Nephron progenitor cell (in vitro differentiated cells): ENCODE measurements around the gene FIZ1.

Experiments
- DNase-seq: peaks from one replicate; pipeline ENCODE4 v3.0.0; 2021
- H3K27ac Mint-ChIP-seq: 2 replicates; pipeline ENCODE4 v1.8.0; 2021; ENCODE audit warnings: mild to moderate bottlenecking, moderate library complexity, mixed read lengths
- H3K27me3 Mint-ChIP-seq: 2 replicates; pipeline ENCODE4 v1.8.0; 2021; ENCODE audit warnings: mild to moderate bottlenecking, low read depth, mixed read lengths; ENCODE audit not compliant: poor library complexity
- H3K36me3 Mint-ChIP-seq: 2 replicates; pipeline ENCODE4 v1.8.0; 2021; ENCODE audit warnings: low read depth, mixed read lengths
- H3K4me1 Mint-ChIP-seq: 2 replicates; pipeline ENCODE4 v1.8.0; 2021; ENCODE audit warnings: mixed read lengths
- H3K4me3 Mint-ChIP-seq: 2 replicates; pipeline ENCODE4 v1.8.0; 2021; ENCODE audit warnings: mild to moderate bottlenecking, moderate library complexity, mixed read lengths
- H3K9me3 Mint-ChIP-seq: 2 replicates; pipeline ENCODE4 v1.8.0; 2021; ENCODE audit warnings: mild to moderate bottlenecking, moderate library complexity, mixed read lengths
- CTCF ChIP-seq: fragments of 200-600 bp; sonication (generic); IDR thresholded peaks from 2 replicates; pipeline ENCODE4 v1.5.0; 2021; ENCODE audit warnings: antibody characterized with exemption

FIZ1 gene

GRCh38 chr19:55641426-55642152, 42.3 kb upstream of the FIZ1 start:
- no peak for DNase-seq
- peaks cover 67% of the 10 kb centered on the region for H3K4me1 Mint-ChIP-seq
- peaks cover 19% of the 10 kb centered on the region for H3K36me3 Mint-ChIP-seq
- peak overlapping the region; percentile 95 for H3K4me3 Mint-ChIP-seq
- TF ChIP-seq CTCF: no peak
- H3K9me3 Mint-ChIP-seq: no peaks in the 10 kb centered on the region
- H3K27ac Mint-ChIP-seq: peak overlapping the region; percentile 86
- H3K27me3 Mint-ChIP-seq: no peaks in the 10 kb centered on the region

GRCh38 chr19:55640577-55641425, 41.5 kb upstream of the FIZ1 start, which contains the start of gene ZNF580:
Gene ZNF580 (plus strand): TSS chr19:55641002. CDS start chr19:55642509, 1,507 bp downstream.
- peaks cover 75% of the 10 kb centered on the region for H3K4me1 Mint-ChIP-seq

DNA sequence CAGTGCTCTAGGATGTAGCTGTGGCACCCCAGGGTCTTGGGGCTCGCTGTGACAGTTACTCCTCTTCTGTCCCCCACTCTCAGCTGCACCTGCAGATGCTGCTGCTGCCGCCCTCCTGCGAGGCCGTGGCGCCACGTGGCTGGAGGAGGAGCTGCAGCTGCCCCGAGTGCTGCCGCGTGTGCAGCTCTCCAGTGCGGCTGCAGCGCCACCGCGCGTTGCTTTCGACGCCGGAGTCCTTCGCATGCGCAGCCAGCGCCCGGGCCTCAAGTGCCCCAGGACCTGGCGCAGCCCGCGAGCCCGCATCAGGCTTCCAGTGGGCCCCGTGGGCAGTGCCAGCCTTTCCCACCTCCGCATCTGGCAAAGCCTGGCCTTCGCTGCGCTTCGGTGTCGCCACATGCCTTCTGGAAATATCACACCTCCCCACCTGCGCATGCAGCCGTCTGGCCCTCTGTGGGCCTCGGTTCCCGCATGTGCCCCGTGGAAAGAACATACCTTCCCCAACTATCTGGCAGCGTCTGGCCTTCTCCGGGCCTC, 40.8 kb upstream of the FIZ1 start:
- peaks cover 13% of the 10 kb centered on the region for H3K36me3 Mint-ChIP-seq
- peaks cover 5% of the 10 kb centered on the region for H3K27me3 Mint-ChIP-seq
- no peaks in the 10 kb centered on the region for H3K9me3 Mint-ChIP-seq
- no peak for DNase-seq
- H3K27ac Mint-ChIP-seq: peak overlapping the region; percentile 92
- H3K4me3 Mint-ChIP-seq: peak overlapping the region; percentile 87
- peaks cover 75% of the 10 kb centered on the region for H3K4me1 Mint-ChIP-seq
- TF ChIP-seq CTCF: no peak

More at GRCh38 chr19:55640577-55641425, 41.5 kb upstream of the FIZ1 start, which contains the start of gene ZNF580:
- H3K27me3 Mint-ChIP-seq: peaks cover under 1% of the 10 kb centered on the region
- peak within 1 kb of the TSS; percentile 95 for H3K4me3 Mint-ChIP-seq
- no peaks in the 10 kb centered on the region for H3K9me3 Mint-ChIP-seq
- TF ChIP-seq CTCF: no peak
- DNase-seq: peak; percentile 75
- H3K27ac Mint-ChIP-seq: peak within 1 kb of the TSS; percentile 92
- H3K36me3 Mint-ChIP-seq: peaks cover 19% of the 10 kb centered on the region

- H3K27me3 Mint-ChIP-seq: peaks cover 5% of the 10 kb centered on the region
These were observed 39.6 kb upstream of the FIZ1 start for GRCh38 chr19:55638864-55639359.

GRCh38 chr19:55637534-55637933, 38.2 kb upstream of the FIZ1 start:
- peaks cover 9% of the 10 kb centered on the region for H3K27me3 Mint-ChIP-seq
- H3K36me3 Mint-ChIP-seq: peaks cover 13% of the 10 kb centered on the region
- TF ChIP-seq CTCF: no peak
- H3K9me3 Mint-ChIP-seq: no peaks in the 10 kb centered on the region
- peaks cover 67% of the 10 kb centered on the region for H3K4me1 Mint-ChIP-seq
- H3K4me3 Mint-ChIP-seq: peak overlapping the region; percentile 47
- DNase-seq: no peak
- H3K27ac Mint-ChIP-seq: peak overlapping the region; percentile 55

More at GRCh38 chr19:55638864-55639359, 39.6 kb upstream of the FIZ1 start:
- DNase-seq: no peak
- Mint-ChIP-seq H3K27ac (no peak overlapping the region), H3K4me1 (peaks cover 74% of the 10 kb centered on the region), H3K36me3 (peaks cover 13% of the 10 kb centered on the region), H3K4me3 (peak overlapping the region; percentile 64), H3K9me3 (no peaks in the 10 kb centered on the region)
- peak; percentile 24 for TF ChIP-seq CTCF
